ENCODE data around the gene MANF.
A peak's percentile ranks its signal among the peaks of the same experiment; 100 is the strongest.

Gene MANF

GRCh38 chr3:51375136-51375535 is 10.0 kb upstream of the MANF start:
- no peak overlapping the region for H3K4me3 ChIP-seq (ENCODE audit: low read depth, low read length)
- H3K4me1 ChIP-seq (ENCODE audit: control insufficient read depth, insufficient read depth, low read length) = no peaks in the 10 kb centered on the region
- no peak overlapping the region for H3K9ac ChIP-seq (ENCODE audit: low read depth, low read length)
- H3K27me3 ChIP-seq (ENCODE audit: control insufficient read depth, insufficient read depth, low read length) = no peaks in the 10 kb centered on the region
- peaks cover 4% of the 10 kb centered on the region for H3K36me3 ChIP-seq (ENCODE audit: control insufficient read depth, insufficient read depth, low read length)
- no peaks in the 10 kb centered on the region for H3K9me3 ChIP-seq (ENCODE audit: control insufficient read depth, insufficient read depth, low read length)

GRCh38 chr3:51375571-51375970 is 9.5 kb upstream of the MANF start:
- H3K27me3 ChIP-seq (ENCODE audit: control insufficient read depth, insufficient read depth, low read length) = no peaks in the 10 kb centered on the region
- H3K9ac ChIP-seq (ENCODE audit: low read depth, low read length) = no peak overlapping the region
- H3K36me3 ChIP-seq (ENCODE audit: control insufficient read depth, insufficient read depth, low read length) = peaks cover 4% of the 10 kb centered on the region

GRCh38 chr3:51378065-51378464 is 7.0 kb upstream of the MANF start:
- no peaks in the 10 kb centered on the region for H3K4me1 ChIP-seq (ENCODE audit: control insufficient read depth, insufficient read depth, low read length)
- no peaks in the 10 kb centered on the region for H3K27me3 ChIP-seq (ENCODE audit: control insufficient read depth, insufficient read depth, low read length)
- H3K4me3 ChIP-seq (ENCODE audit: low read depth, low read length) = no peak overlapping the region
- H3K9me3 ChIP-seq (ENCODE audit: control insufficient read depth, insufficient read depth, low read length) = no peaks in the 10 kb centered on the region
- no peak overlapping the region for H3K9ac ChIP-seq (ENCODE audit: low read depth, low read length)
- peaks cover 4% of the 10 kb centered on the region for H3K36me3 ChIP-seq (ENCODE audit: control insufficient read depth, insufficient read depth, low read length)

More at GRCh38 chr3:51375571-51375970, 9.5 kb upstream of the MANF start:
- Histone ChIP-seq H3K4me3 (ENCODE audit: low read depth, low read length) (no peak overlapping the region), H3K4me1 (ENCODE audit: control insufficient read depth, insufficient read depth, low read length) (no peaks in the 10 kb centered on the region), H3K9me3 (ENCODE audit: control insufficient read depth, insufficient read depth, low read length) (no peaks in the 10 kb centered on the region)

- H3K9ac ChIP-seq (ENCODE audit: low read depth, low read length) = no peak overlapping the region
- peaks cover 4% of the 10 kb centered on the region for H3K4me1 ChIP-seq (ENCODE audit: control insufficient read depth, insufficient read depth, low read length)
- no peak overlapping the region for H3K4me3 ChIP-seq (ENCODE audit: low read depth, low read length)
- peaks cover 4% of the 10 kb centered on the region for H3K36me3 ChIP-seq (ENCODE audit: control insufficient read depth, insufficient read depth, low read length)
- H3K9me3 ChIP-seq (ENCODE audit: control insufficient read depth, insufficient read depth, low read length) = no peaks in the 10 kb centered on the region
- no peaks in the 10 kb centered on the region for H3K27me3 ChIP-seq (ENCODE audit: control insufficient read depth, insufficient read depth, low read length)
Observed at GRCh38 chr3:51378726-51379125, 6.4 kb upstream of the MANF start.

- H3K27me3 ChIP-seq (ENCODE audit: control insufficient read depth, insufficient read depth, low read length) = no peaks in the 10 kb centered on the region
- H3K9me3 ChIP-seq (ENCODE audit: control insufficient read depth, insufficient read depth, low read length) = no peaks in the 10 kb centered on the region
- H3K4me3 ChIP-seq (ENCODE audit: low read depth, low read length) = no peak overlapping the region
- peaks cover 4% of the 10 kb centered on the region for H3K36me3 ChIP-seq (ENCODE audit: control insufficient read depth, insufficient read depth, low read length)
- H3K9ac ChIP-seq (ENCODE audit: low read depth, low read length) = no peak overlapping the region
- peaks cover 5% of the 10 kb centered on the region for H3K4me1 ChIP-seq (ENCODE audit: control insufficient read depth, insufficient read depth, low read length)
Observed at GRCh38 chr3:51379301-51379700, 5.8 kb upstream of the MANF start.

- no peak overlapping the region for H3K9ac ChIP-seq (ENCODE audit: low read depth, low read length)
- peaks cover 5% of the 10 kb centered on the region for H3K4me1 ChIP-seq (ENCODE audit: control insufficient read depth, insufficient read depth, low read length)
- H3K27me3 ChIP-seq (ENCODE audit: control insufficient read depth, insufficient read depth, low read length) = no peaks in the 10 kb centered on the region
- H3K36me3 ChIP-seq (ENCODE audit: control insufficient read depth, insufficient read depth, low read length) = no peaks in the 10 kb centered on the region
- no peak overlapping the region for H3K4me3 ChIP-seq (ENCODE audit: low read depth, low read length)
- H3K9me3 ChIP-seq (ENCODE audit: control insufficient read depth, insufficient read depth, low read length) = no peaks in the 10 kb centered on the region
Observed at GRCh38 chr3:51379746-51380455, 5.2 kb upstream of the MANF start.

- Histone ChIP-seq H3K4me3 (ENCODE audit: low read depth, low read length) (no peak overlapping the region), H3K27me3 (ENCODE audit: control insufficient read depth, insufficient read depth, low read length) (no peaks in the 10 kb centered on the region), H3K4me1 (ENCODE audit: control insufficient read depth, insufficient read depth, low read length) (peaks cover 5% of the 10 kb centered on the region), H3K9me3 (ENCODE audit: control insufficient read depth, insufficient read depth, low read length) (no peaks in the 10 kb centered on the region), H3K9ac (ENCODE audit: low read depth, low read length) (no peak overlapping the region), H3K36me3 (ENCODE audit: control insufficient read depth, insufficient read depth, low read length) (no peaks in the 10 kb centered on the region)
Observed at GRCh38 chr3:51380601-51381332, 4.3 kb upstream of the MANF start.

- Histone ChIP-seq H3K4me3 (ENCODE audit: low read depth, low read length) (no peak overlapping the region), H3K27me3 (ENCODE audit: control insufficient read depth, insufficient read depth, low read length) (no peaks in the 10 kb centered on the region), H3K9ac (ENCODE audit: low read depth, low read length) (no peak overlapping the region), H3K9me3 (ENCODE audit: control insufficient read depth, insufficient read depth, low read length) (no peaks in the 10 kb centered on the region), H3K4me1 (ENCODE audit: control insufficient read depth, insufficient read depth, low read length) (peaks cover 9% of the 10 kb centered on the region), H3K36me3 (ENCODE audit: control insufficient read depth, insufficient read depth, low read length) (no peaks in the 10 kb centered on the region)
Observed at GRCh38 chr3:51381333-51381705, 3.8 kb upstream of the MANF start.

- Histone ChIP-seq H3K4me1 (ENCODE audit: control insufficient read depth, insufficient read depth, low read length) (peaks cover 12% of the 10 kb centered on the region), H3K9me3 (ENCODE audit: control insufficient read depth, insufficient read depth, low read length) (no peaks in the 10 kb centered on the region), H3K4me3 (ENCODE audit: low read depth, low read length) (no peak overlapping the region), H3K27me3 (ENCODE audit: control insufficient read depth, insufficient read depth, low read length) (no peaks in the 10 kb centered on the region), H3K36me3 (ENCODE audit: control insufficient read depth, insufficient read depth, low read length) (no peaks in the 10 kb centered on the region), H3K9ac (ENCODE audit: low read depth, low read length) (no peak overlapping the region)
Observed at GRCh38 chr3:51382076-51382745, 2.9 kb upstream of the MANF start.

GRCh38 chr3:51382947-51383578 is 2.0 kb upstream of the MANF start:
- Histone ChIP-seq H3K9ac (ENCODE audit: low read depth, low read length) (no peak overlapping the region), H3K27me3 (ENCODE audit: control insufficient read depth, insufficient read depth, low read length) (no peaks in the 10 kb centered on the region), H3K36me3 (ENCODE audit: control insufficient read depth, insufficient read depth, low read length) (peaks cover 8% of the 10 kb centered on the region), H3K4me1 (ENCODE audit: control insufficient read depth, insufficient read depth, low read length) (peaks cover 12% of the 10 kb centered on the region), H3K4me3 (ENCODE audit: low read depth, low read length) (peak overlapping the region; percentile 91), H3K9me3 (ENCODE audit: control insufficient read depth, insufficient read depth, low read length) (no peaks in the 10 kb centered on the region)

- no peaks in the 10 kb centered on the region for H3K27me3 ChIP-seq (ENCODE audit: control insufficient read depth, insufficient read depth, low read length)
- H3K9me3 ChIP-seq (ENCODE audit: control insufficient read depth, insufficient read depth, low read length) = no peaks in the 10 kb centered on the region
- H3K4me3 ChIP-seq (ENCODE audit: low read depth, low read length) = peak overlapping the region; percentile 91
Observed at GRCh38 chr3:51384055-51384725, 901 bp upstream of the MANF start.

More at GRCh38 chr3:51384055-51384725, 901 bp upstream of the MANF start:
- Histone ChIP-seq H3K9ac (ENCODE audit: low read depth, low read length) (peak overlapping the region; percentile 95), H3K36me3 (ENCODE audit: control insufficient read depth, insufficient read depth, low read length) (peaks cover 15% of the 10 kb centered on the region), H3K4me1 (ENCODE audit: control insufficient read depth, insufficient read depth, low read length) (peaks cover 12% of the 10 kb centered on the region)
